WTC11 (cell line): ENCODE measurements around the gene SHPK.

Experiments used
- ATF3 ChIP-seq: sonication (generic); formaldehyde crosslinking; conservative IDR thresholded peaks from 2 replicates; pipeline ENCODE4 v1.8.1; 2022; ENCODE audit warnings: mild to moderate bottlenecking, missing genetic modification reagents
- CTCF ChIP-seq: fragments of 200-600 bp; IDR thresholded peaks from 2 replicates; pipeline ENCODE4 v1.8.0; 2022; ENCODE audit warnings: antibody characterized with exemption
- PRDM15 ChIP-seq: sonication (generic); formaldehyde crosslinking; IDR thresholded peaks from 2 replicates; pipeline ENCODE4 v1.8.0; 2022; ENCODE audit warnings: missing genetic modification reagents
- SOX15 ChIP-seq: fragments of 250-450 bp; sonication (Bioruptor Pico); IDR thresholded peaks from 2 replicates; pipeline ENCODE4 v1.9.0; 2021; ENCODE audit warnings: mild to moderate bottlenecking
- USF2 ChIP-seq: sonication (generic); formaldehyde crosslinking; IDR thresholded peaks from 2 replicates; pipeline ENCODE4 v1.8.1; 2023; ENCODE audit warnings: mild to moderate bottlenecking, missing genetic modification reagents, moderate library complexity

GRCh38 chr17:3594976-3595375 is 41.1 kb downstream of the SHPK start:
- TF ChIP-seq CTCF (no peak), ATF3 (no peak), SOX15 (no peak), USF2 (no peak), PRDM15 (CRISPR knock-in tag) (no peak)
